ENCODE data around the gene PDIA3. TPM values are rescaled to one million over a fixed set of nuclear protein-coding genes. Genes with fewer than 3 reads are reported as not detected.
A peak's percentile ranks its signal among the peaks of the same experiment; 100 is the strongest.

The PDIA3 gene
- total RNA-seq, 3 donors from 2014 or later: 214 to 566 (median 262) TPM

GRCh38 chr15:43789409-43789808 is 43.2 kb downstream of the PDIA3 start:
- peaks cover 3% of the 10 kb centered on the region for H3K36me3 ChIP-seq (ENCODE audit: low read depth)
- no peaks in the 10 kb centered on the region for H3K9me3 ChIP-seq
- peaks cover 11% of the 10 kb centered on the region for H3K4me1 ChIP-seq (ENCODE audit: low read depth)
- intact Hi-C loops (cut with DNase I, micrococcal nuclease): no loop called here
- no peak for TF ChIP-seq CTCF (IDR thresholded peaks at IDR 0.05)
- ATAC-seq (no peak), DNase-seq (no peak)
- H3K4me3 ChIP-seq: no peak overlapping the region

GRCh38 chr15:43791993-43792760 is 45.9 kb downstream of the PDIA3 start, which contains the start of gene SERF2:
Gene SERF2 (plus strand): TSS chr15:43792320. CDS start chr15:43792377, 57 bp downstream.
- intact Hi-C loops (cut with DNase I, micrococcal nuclease): no loop called here
- ATAC-seq: peak; percentile 95

GRCh38 chr15:43792761-43793476 is 46.7 kb downstream of the PDIA3 start:
- peaks cover 42% of the 10 kb centered on the region for H3K4me1 ChIP-seq (ENCODE audit: low read depth)
- H3K9me3 ChIP-seq: no peaks in the 10 kb centered on the region
- intact Hi-C loops (cut with DNase I, micrococcal nuclease): no loop called here
- peak overlapping the region; percentile 96 for H3K4me3 ChIP-seq
- TF ChIP-seq CTCF (IDR thresholded peaks at IDR 0.05): no peak
- ATAC-seq (peak; percentile 49), DNase-seq (peak; percentile 70 to 72 (median 71))
- peaks cover 3% of the 10 kb centered on the region for H3K36me3 ChIP-seq (ENCODE audit: low read depth)

More at GRCh38 chr15:43791993-43792760, 45.9 kb downstream of the PDIA3 start, which contains the start of gene SERF2:
- Histone ChIP-seq H3K4me3 (peak within 1 kb of the TSS; percentile 96), H3K36me3 (ENCODE audit: low read depth) (peaks cover 3% of the 10 kb centered on the region), H3K9me3 (no peaks in the 10 kb centered on the region), H3K4me1 (ENCODE audit: low read depth) (peaks cover 35% of the 10 kb centered on the region)
- no peak for TF ChIP-seq CTCF (IDR thresholded peaks at IDR 0.05)
- DNase-seq: peak; percentile 100

- DNase-seq (no peak), ATAC-seq (no peak)
- Histone ChIP-seq H3K4me3 (no peak overlapping the region), H3K4me1 (ENCODE audit: low read depth) (peaks cover 49% of the 10 kb centered on the region), H3K9me3 (no peaks in the 10 kb centered on the region), H3K36me3 (ENCODE audit: low read depth) (peaks cover 3% of the 10 kb centered on the region)
- no peak for TF ChIP-seq CTCF (IDR thresholded peaks at IDR 0.05)
- intact Hi-C loops (cut with DNase I, micrococcal nuclease): no loop called here
These were observed 47.4 kb downstream of the PDIA3 start for GRCh38 chr15:43793647-43794046.

- Histone ChIP-seq H3K4me1 (ENCODE audit: low read depth) (peaks cover 52% of the 10 kb centered on the region), H3K4me3 (no peak overlapping the region), H3K36me3 (ENCODE audit: low read depth) (peaks cover 3% of the 10 kb centered on the region), H3K9me3 (no peaks in the 10 kb centered on the region)
- intact Hi-C loops (cut with DNase I, micrococcal nuclease): no loop called here
- ATAC-seq (no peak), DNase-seq (no peak)
- TF ChIP-seq CTCF (IDR thresholded peaks at IDR 0.05): no peak
These were observed 48.2 kb downstream of the PDIA3 start for GRCh38 chr15:43794269-43795037.

Data from mucosa of descending colon (tissue), 3 donors.